Stimulated activated CD4-positive, alpha-beta T cell treated with anti-CD3 and anti-CD28 coated beads, Interleukin-15, amount 100 ng/mL, for 48 hours (primary cell): ENCODE results near the gene AP3B1.
A peak's percentile ranks its signal among the peaks of the same experiment; 100 is the strongest.
"Not testable (repeated sequence)": the region's sequence is repeated elsewhere in the genome, so short reads cannot be mapped to it uniquely, and the experiment has no call there.

Source experiments
- DNase-seq, 2 donors: peaks; one replicate each; pipeline ENCODE4 v3.0.0-alpha.2; 2020; ENCODE audit warnings: low read depth in 2 of 2

AP3B1 gene

DNA sequence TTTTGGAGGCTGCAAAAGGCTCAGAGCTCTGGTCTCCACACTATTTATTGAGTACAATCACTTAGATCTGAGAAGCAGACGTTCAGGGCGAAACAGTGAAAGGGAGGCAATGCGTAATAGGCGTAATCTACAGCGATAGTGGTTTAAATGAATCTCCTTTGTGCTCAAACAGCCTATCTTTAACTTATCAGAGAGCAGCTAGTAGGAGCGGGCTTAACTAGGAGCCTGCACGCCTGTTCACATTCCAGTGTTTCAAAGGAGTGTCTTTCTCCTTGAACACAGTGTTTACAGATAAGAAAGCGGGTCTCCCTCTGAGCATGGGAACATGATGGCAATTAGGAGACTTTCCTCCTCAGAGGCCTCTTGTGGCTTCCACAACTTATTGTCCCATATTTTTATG is 49.4 kb downstream of the AP3B1 start:
- no peak for DNase-seq

DNA sequence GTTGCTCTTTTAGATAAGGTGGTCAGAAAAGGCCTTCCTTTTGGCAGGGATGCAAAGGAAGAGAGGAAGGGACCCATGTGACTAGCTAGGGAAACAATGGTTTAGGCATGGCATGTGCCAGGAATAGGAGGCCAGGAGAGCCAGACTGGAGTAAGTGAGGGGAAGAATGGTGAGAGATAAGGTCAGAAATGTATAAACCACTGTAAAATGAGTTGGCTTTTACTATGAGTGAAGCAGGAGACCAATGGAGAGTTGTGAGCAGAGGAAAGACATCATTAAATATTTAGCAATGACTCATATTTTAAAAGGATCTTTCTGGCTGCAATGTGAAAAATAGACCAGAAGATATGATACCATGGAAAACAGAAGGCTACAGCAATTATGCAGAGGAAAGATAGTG is 50.9 kb downstream of the AP3B1 start:
- no peak for DNase-seq

GRCh38 chr5:78243091-78243490 is 51.4 kb downstream of the AP3B1 start:
- no peak for DNase-seq

GRCh38 chr5:78242001-78242400 is 52.5 kb downstream of the AP3B1 start:
- DNase-seq: no peak

GRCh38 chr5:78237911-78238310 is 56.6 kb downstream of the AP3B1 start:
- DNase-seq: no peak

DNA sequence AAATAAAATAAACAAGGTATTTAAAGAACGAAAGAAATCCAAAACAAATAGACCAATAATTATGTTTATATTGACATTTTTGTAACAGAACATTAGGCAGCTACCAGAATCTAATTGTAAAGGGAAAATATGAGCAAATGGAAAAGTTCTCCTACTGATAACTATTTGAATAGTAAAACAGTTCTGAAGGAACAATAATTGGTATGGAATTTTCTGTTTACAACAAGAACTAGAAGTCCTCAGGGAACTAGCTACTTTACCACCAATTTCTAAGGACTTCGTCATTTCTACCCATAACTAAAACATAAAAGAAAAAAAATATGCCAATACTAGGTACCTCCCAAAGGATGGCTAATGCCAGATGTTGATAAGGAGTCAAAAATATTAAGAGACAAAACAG is 58.5 kb downstream of the AP3B1 start:
- DNase-seq: no peak

GRCh38 chr5:78235289-78235688 is 59.2 kb downstream of the AP3B1 start:
- no peak for DNase-seq

DNA sequence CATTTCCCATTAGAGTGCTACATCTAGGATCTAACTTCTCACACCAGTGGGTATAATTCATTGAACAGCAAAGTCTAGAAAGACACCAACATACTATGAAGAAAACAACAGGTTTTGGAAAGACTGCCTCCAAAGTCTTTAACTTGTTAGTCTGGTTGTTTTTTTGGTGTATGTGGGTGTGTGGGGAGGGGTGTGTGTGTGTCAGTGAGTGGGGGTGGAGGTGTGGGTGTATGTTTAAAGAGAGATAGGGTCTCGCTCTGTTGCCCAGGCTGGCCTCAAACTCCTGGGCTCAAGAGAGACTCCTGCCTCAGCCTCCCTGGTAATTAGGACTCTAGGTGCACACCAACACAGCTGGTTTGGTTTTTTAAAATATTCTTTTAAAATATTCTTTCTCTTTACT is 59.7 kb downstream of the AP3B1 start:
- DNase-seq: no peak

GRCh38 chr5:78232163-78232562 is 62.3 kb downstream of the AP3B1 start:
- no peak for DNase-seq

- DNase-seq: no peak
Measured at GRCh38 chr5:78224358-78224757, 70.1 kb downstream of the AP3B1 start.

DNA sequence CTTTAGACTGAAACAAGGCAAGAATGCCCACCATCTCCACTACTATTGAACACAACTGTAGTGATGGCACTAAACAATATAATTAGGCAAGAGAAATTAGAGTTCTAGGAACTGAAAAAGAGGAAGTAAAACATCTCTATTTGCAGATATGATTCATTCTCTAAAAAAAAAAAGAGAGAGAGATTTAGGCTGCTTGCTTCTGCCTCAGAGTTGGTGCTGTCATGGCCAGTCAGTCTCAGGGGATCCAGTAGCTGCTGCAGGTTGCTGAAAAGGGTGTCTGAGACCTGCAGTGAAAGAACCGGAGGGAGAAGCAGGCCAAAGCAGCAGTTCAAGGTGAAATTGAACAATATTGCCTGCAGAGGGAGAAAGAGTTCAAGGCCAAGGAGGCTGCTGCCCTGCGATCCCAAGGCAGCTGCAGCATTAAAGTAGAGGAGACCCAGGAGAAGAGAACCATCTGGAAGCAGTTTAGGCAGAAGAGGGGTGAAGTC is 72.5 kb downstream of the AP3B1 start:
- no peak for DNase-seq

GRCh38 chr5:78221467-78221866 is 73.0 kb downstream of the AP3B1 start:
- no peak for DNase-seq

- DNase-seq: no peak
Measured at GRCh38 chr5:78215972-78216371, 78.5 kb downstream of the AP3B1 start.

DNA sequence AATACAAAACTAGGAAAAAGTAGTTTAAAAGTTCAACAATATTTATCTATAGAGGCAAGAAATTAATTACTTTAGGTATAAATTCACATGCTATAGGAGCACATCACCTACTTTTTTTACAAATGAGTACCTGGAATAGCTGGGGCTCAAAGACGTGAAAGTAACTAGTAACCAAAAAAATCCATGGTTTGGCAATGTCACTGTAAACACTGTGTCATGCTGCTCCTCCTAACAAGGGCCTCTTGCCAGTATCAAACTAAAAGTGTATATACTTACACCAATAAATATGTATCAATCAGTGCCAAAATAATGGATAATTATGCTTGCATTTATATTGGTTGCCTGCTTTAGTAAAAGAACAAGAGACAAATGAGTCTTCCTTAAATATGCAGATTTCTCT is 78.9 kb downstream of the AP3B1 start:
- no peak for DNase-seq

DNA sequence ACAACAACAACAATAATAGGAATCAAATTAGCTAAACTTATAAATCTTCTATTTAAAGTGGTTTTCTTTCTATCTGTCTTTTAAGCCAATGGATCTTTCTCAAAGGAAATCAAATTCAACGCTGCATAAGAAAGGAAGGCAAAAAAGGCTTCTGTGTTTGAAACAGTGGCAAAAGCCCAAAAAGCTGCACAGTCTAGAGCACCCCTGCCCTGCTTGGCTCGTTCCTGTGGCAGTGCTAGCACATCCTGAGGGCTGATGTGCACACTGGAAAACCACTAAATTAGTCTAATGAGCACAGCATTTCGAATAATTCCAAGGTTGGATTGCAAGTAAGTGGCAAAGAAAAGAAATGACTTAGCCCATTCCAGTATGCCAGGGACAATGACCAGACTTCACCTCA is 80.7 kb downstream of the AP3B1 start:
- DNase-seq: no peak

DNA sequence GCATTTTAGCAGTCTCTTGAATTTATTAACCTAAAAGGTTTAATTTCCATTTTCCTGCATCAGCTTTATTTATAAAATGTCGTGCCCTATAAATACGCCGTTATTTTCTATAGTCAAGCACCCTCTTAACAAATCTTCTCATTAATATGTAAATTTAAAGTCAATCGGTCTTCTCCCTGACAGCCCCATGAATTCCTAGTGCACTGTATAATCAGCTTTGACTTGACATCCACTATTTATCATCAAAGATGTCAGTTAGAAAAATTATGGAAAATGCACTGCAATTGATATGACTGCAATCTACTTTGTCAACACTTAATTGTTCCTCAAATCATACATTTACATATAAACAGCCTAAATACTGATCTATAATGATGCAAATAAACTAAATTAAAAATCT is 83.4 kb downstream of the AP3B1 start:
- DNase-seq: no peak

DNA sequence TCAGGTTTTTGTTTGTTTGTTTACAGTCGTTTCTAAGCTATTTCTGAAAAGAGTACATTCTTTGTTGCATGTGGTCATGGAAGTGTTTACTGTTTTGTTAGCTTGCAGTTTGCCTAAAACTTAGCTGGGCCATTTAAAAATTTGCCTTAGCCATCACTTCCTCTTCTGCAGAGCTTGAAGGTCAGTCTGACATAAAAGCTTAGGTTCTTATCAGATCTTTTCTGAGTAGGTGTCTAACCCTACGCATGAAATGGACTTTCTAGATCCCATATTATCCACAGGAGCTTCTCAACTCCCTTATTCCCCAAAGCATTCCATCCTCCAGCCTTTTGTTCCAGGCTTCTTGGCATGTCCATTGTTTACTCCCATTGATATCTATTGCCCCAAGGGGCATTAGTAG is 90.3 kb downstream of the AP3B1 start:
- no peak for DNase-seq

GRCh38 chr5:78203815-78204214 is 90.7 kb downstream of the AP3B1 start:
- DNase-seq: no peak

GRCh38 chr5:78190402-78190801 is 104.1 kb downstream of the AP3B1 start:
- DNase-seq: no peak

GRCh38 chr5:78188681-78189080 is 105.8 kb downstream of the AP3B1 start:
- not testable (repeated sequence) for DNase-seq

DNA sequence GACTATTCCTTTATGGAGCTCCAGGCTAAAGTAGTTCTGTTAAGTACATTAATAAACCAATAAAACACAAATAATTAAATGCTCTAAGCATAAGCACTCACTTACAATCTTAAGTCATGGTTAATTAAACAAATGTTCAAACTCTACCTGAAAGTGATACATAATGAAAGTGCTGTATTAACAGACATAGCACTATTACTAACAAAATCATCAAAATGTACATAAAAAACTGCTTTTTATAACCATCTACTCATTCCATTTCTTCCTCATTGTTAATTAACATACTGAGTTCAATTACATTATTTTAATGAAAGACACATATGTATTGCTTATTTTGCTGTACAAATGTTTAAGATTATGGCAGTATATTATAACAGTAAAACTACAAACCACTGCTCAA is 107.3 kb downstream of the AP3B1 start:
- no peak for DNase-seq

DNA sequence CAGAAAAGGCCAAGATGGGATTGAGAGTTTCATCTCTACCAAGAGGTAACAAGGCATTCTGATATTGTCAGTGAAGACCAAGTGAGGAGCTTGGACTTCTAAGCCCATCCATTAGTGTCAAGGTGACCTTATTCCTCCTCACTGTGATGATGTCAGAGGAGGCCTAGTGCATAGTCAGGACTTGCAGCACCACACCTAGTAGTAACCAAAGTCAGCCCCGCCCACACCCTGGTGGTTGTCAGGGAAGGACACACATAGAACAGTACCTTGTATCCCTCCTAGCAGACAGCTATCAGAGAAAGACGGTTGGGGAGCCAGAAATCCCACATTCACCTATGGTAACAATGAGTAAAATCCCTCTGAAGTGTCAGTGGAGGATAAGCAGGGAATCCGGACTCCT is 111.7 kb downstream of the AP3B1 start:
- peak in 1 of 2 donors; percentile 1 for DNase-seq

- no peak for DNase-seq
Measured at GRCh38 chr5:78178356-78178755, 116.1 kb downstream of the AP3B1 start.

DNA sequence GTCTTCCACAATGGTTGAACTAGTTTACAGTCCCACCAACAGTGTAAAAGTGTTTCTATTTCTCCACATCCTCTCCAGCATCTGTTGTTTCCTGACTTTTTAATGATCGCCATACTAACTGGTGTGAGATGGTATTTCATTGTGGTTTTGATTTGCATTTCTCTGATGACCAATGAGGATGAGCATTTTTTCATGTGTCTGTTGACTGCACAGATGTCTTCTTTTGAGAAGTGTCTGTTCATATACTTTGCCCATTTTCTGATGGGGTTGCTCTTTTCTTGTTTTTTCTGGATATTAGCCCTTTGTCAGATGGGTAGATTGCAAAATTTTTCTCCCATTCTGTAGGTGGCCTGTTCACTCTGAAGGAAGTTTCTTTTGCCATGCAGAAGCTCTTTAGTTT is 124.2 kb downstream of the AP3B1 start:
- not testable (repeated sequence) for DNase-seq
